Vagina (tissue), 2 donors: ENCODE data around the gene DAPK2.

ENCODE experiments used
- CTCF ChIP-seq, 3 experiments: fragments of 450-650 bp in 2 of 3; fragments of 200-600 bp in 1 of 3; sonication (generic) in 1 of 3; IDR thresholded peaks; one replicate each; pipeline ENCODE4 v1.5.1; 2017 to 2019; ENCODE audit warnings: antibody characterized with exemption in 3 of 3, mild to moderate bottlenecking in 2 of 3, moderate library complexity in 2 of 3
- POLR2A ChIP-seq, 2 donors: fragments of 450-650 bp; IDR thresholded peaks; one replicate each; pipeline ENCODE4 v1.6.1; 2017; ENCODE audit warnings: antibody characterized with exemption in 2 of 2, mild to moderate bottlenecking in 2 of 2, moderate library complexity in 2 of 2
- POLR2AphosphoS5 ChIP-seq, 2 donors: sonication (generic); formaldehyde crosslinking; IDR thresholded peaks; one replicate each; pipeline ENCODE4 v1.9.0; 2017; ENCODE audit warnings: antibody characterized with exemption in 2 of 2, mild to moderate bottlenecking in 2 of 2, low read depth in 1 of 2; ENCODE audit not compliant: insufficient read depth in 1 of 2

- TF ChIP-seq CTCF (IDR thresholded peaks at IDR 0.05), result no peak
- no peak for TF ChIP-seq POLR2A (IDR thresholded peaks at IDR 0.05)
- TF ChIP-seq POLR2AphosphoS5 (IDR thresholded peaks at IDR 0.05; ENCODE audit: insufficient read depth in 1 of 2, low read depth in 1 of 2), result no peak
Measured at GRCh38 chr15:63953524-63953923, 92.8 kb downstream of the DAPK2 start.
